NCI-H1694 (cell line): ENCODE data around the gene BTBD9.
"Not testable (repeated sequence)": the region's sequence is repeated elsewhere in the genome, so short reads cannot be mapped to it uniquely, and the experiment has no call there.

ENCODE experiments used
- DNase-seq: peaks from one replicate; lab custom pipeline; 2025; lab: John Stamatoyannopoulos, UW

The BTBD9 gene

DNA sequence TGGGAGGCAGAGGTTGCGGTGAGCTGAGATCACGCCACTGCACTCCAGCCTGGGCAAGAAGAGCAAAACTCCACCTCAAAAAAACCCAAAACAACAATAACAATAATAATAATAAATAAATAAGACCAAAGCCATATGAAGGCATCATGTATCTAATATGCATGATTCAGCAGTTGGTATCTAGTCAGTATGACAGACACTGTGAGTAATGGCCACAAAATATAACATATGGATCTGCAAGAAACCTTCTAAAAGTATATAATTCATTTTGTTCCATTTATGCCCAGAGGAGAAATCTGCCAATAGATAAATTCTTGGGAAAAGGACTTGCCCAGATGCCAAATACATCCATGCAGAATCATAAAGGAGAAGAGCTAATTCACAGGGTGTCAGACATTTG, 252.3 kb downstream of the BTBD9 start:
- DNase-seq: no peak

DNA sequence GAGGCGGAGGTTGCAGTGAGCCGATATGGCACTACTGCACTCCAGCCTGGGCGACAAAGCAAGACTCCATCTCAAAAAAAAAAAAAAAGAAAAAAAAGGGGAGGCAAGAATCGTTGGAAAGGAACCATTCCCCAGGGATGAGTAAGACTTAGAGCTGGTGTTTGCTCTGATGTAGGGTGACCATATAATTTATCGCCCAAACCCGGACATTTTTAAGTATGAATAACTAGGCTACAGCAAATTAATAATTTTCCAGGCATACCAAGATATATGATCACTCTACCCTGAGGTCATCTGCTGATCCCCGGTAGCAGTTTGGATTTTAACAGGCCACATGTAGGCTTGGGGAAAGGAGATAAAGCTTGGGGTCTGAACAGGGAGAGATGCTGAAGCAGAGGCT, 260.9 kb downstream of the BTBD9 start:
- no peak for DNase-seq

- no peak for DNase-seq
These were observed 263.8 kb downstream of the BTBD9 start for GRCh38 chr6:38375937-38376336.

DNA sequence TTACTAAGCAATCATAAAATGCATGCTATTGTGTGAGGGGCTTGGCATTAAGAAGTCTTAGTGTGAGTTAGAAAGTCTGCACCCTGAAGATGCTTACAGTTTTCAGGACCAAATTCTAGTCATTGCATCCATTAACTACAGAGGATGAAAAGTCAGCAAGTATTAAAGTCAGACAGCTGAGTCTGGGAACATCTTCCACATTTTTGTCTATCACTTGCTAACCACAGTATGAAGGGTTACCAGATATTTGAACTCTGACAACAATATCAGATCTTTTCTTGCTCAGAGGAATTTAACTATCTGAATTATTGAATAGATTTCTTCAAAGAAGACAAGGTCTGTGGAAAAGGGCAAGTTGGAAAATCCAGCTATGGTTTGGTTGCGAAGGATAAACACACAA, 264.4 kb downstream of the BTBD9 start:
- DNase-seq: no peak

GRCh38 chr6:38371881-38372280, 267.8 kb downstream of the BTBD9 start:
- no peak for DNase-seq

- DNase-seq: no peak
These were observed 268.8 kb downstream of the BTBD9 start for GRCh38 chr6:38370653-38371601.

DNA sequence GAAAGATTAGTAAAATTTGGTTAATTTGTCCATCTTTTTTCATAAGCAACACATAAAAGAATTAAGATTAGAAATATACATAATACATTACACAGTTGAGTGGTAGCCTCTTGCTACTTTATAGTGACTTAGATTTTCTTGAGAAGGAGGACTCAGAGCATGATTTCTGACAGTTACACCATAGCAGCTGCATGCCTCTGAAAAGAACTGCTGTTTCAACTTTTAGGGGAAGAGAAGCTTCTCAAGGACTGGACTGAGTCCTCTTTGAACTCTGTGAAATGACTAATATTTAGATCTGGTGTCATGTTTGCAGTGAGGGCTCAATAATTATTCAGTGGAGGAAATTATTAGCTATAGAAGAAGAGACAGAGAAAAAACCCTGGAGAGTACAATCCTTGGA, 272.5 kb downstream of the BTBD9 start:
- no peak for DNase-seq

GRCh38 chr6:38366234-38366633, 273.5 kb downstream of the BTBD9 start:
- DNase-seq: no peak

GRCh38 chr6:38364775-38365174, 275.0 kb downstream of the BTBD9 start:
- DNase-seq: no peak

DNA sequence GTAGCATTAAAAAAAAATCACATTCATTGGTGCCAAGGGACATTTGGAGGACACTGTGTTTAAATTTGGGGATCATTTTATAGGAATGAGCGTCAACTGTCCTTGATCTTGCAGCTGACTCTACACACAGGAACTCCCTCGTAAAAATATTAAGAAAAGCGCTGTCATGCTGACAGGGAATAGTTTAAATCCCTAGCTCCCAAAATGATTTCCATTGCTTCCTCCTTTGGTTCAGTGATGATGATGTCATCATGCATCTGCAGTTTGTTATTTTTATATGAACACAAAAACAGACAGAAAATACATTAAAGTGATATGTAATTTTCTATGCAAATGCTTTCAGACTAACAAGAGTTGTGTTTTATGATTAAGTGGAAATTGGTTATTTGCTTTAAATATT, 275.6 kb downstream of the BTBD9 start:
- no peak for DNase-seq

GRCh38 chr6:38355519-38355918, 284.2 kb downstream of the BTBD9 start:
- DNase-seq: no peak

GRCh38 chr6:38354905-38355304, 284.8 kb downstream of the BTBD9 start:
- no peak for DNase-seq

DNA sequence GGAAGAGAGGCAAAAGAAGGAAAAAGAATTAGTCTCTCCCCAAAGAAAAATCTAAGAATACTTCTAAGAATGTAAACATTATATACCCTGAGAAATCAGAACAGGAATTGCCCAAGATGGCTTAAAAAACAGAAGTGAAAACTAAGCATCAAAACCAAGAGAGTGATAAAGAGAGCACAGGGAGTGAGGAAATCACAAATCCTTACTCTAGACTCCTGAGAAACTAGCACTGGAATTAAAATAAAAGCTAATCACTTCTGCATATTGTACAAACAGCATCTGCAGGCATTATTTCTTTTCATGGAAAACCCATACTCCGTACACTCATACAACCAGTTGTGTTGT, 285.7 kb downstream of the BTBD9 start:
- DNase-seq: no peak

GRCh38 chr6:38353310-38354036, 286.3 kb downstream of the BTBD9 start:
- DNase-seq: no peak

GRCh38 chr6:38352636-38353035, 287.1 kb downstream of the BTBD9 start:
- DNase-seq: no peak

- no peak for DNase-seq
These were observed 288.8 kb downstream of the BTBD9 start for GRCh38 chr6:38350942-38351341.

DNA sequence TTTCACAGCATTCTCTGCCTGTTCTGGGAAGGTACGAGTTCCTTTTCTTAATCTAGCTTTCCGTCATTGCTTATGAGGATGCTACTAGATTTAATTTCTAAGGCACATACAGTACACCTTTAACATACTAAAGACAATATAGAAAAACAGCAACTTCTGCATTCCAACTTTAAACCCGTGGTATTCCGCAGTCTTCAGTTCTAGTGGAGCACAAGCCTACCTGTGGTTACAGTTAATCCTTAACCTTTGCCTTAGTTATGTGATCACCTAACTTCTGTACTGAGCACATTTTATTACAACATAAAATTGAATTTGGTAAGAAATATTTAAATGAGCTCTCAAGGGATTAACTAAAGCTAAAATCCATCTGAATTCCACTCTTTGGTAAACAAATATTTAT, 289.5 kb downstream of the BTBD9 start:
- DNase-seq: no peak

GRCh38 chr6:38349795-38350194, 289.9 kb downstream of the BTBD9 start:
- no peak for DNase-seq

DNA sequence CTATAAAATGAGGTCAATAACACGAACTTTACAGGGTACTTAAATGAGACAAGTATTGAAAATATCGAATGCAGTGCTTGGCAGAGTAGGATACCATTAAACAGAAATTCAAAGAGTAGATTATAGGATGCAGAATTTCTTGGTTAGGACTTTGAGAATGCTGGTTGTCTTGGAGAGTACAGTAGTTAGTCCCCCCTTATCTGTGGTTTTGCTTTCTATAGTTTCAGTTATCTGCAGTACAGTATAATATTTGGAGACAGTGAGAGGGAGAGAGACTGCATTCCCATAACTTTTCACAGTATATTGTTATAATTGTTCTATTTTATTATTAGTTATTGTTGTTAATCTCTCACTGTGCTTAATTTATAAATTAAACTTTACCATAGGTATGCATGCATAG, 290.5 kb downstream of the BTBD9 start:
- DNase-seq: no peak

GRCh38 chr6:38348371-38348770, 291.4 kb downstream of the BTBD9 start:
- DNase-seq: no peak

DNA sequence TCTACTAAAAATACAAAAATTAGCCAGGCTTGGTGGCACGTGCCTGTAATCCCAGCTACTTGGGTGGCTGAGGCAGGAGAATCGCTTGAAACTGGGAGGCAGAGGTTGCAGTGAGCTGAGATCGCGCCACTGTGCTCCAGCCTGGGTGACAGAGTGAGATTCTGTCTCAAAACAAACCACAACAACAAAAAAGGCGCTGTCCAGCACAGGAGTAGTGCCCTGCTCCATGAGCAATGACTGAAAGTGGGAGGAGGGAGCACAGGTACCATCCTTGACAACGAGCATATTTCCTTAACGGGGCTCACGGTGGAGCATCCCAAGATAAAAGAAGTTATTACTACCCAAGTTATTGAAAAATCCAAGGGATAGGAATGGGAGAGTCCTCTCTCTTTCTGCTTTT, 291.9 kb downstream of the BTBD9 start:
- DNase-seq: not testable (repeated sequence)

DNA sequence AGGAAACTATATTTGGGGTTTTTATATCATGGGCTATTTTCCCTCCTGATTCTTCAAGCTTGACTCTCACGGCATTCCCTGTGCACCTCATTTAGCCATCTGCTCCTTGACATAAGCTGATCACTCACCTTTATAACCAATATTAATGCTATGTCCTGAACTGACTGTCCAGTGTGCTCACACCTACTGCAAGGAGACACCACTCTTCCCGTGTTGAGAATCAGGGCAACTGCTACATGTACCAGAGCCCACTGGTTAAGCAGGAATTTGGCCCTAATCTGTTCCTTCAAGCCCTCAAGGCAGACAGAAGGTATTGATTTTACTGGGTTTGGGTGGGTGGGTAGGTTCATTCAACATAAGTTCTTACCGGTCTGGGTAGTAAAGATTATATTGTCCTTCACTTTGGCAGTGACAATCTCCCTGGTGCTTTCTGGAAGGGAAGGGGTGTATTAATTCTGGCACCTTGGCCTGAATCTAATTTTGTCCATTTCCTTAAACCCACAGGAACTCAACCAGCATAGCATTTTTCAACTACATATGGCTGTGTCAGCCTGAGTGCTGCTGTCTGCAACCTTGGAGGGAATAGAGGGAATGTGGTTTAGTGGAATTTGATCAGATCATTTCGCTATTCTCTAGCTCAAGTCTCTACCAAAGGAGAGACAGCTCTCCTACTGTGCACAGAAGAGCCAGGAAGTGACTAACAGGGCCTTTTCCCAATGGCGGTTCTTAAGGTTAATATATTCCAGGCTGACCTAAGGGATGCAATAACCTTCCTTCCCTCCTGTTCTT, 293.2 kb downstream of the BTBD9 start:
- DNase-seq: no peak

DNA sequence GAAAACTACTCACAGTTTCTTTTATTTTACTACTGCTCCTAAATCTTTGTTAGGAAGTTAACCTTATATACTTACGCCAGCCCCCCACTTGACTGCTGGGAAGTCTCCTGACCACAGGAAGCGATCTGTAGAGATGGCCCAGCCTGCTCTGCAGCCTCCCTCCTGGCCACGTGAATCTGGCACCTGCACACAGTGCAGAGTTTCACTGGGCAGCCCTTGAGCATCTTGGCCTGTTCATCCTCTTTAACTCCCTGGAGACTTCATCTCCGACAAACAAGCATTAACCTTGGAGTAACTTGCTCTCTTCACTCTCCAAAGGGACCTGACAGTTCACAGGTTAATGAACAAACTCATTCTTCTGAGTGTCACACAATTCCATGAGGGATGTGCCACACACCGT, 294.1 kb downstream of the BTBD9 start:
- no peak for DNase-seq
